Measurements from ENCODE around the gene GIMAP1. TPM values are rescaled to one million over a fixed set of nuclear protein-coding genes. Genes with fewer than 3 reads are reported as not detected.

GIMAP1 gene
- total RNA-seq, 1 experiment from 2014 or later: 0.10 TPM

GRCh38 chr7:150766334-150766709 lies 49.9 kb downstream of the GIMAP1 start:
- intact Hi-C loops (cut with micrococcal nuclease): no loop called here
- RAD21 ChIA-PET (ENCODE audit: low non-redundant PET in 1 of 2, low total read pairs in 2 of 2, uncharacterized antibody in 2 of 2, unreplicated experiment in 2 of 2): no interaction called here
- ATAC-seq (no peak), DNase-seq (ENCODE audit: low read depth, low spot score) (no peak)
- no peaks in the 10 kb centered on the region for H4K20me1 ChIP-seq (ENCODE audit: insufficient read depth)
- no peak overlapping the region for H3K9ac ChIP-seq (ENCODE audit: low read length)
- no peak overlapping the region for H3K4me2 ChIP-seq (ENCODE audit: low read length)
- H3K79me2 ChIP-seq (ENCODE audit: insufficient read depth, low read length): no peaks in the 10 kb centered on the region
- TF ChIP-seq EGR1 (IDR thresholded peaks at IDR 0.05; ENCODE audit: low read depth) (no peak), ELF1 (IDR thresholded peaks at IDR 0.05; ENCODE audit: borderline replicate concordance, low read depth) (no peak), CTCF (IDR thresholded peaks at IDR 0.05 in 2 of 3, conservative IDR thresholded peaks at IDR 0.05 in 1 of 3; ENCODE audit: borderline replicate concordance in 1 of 3, insufficient read depth in 1 of 3, low read depth in 2 of 3, low read length in 2 of 3) (no peak), MAX (IDR thresholded peaks at IDR 0.05) (no peak)
- H3K27me3 ChIP-seq (ENCODE audit: insufficient read depth, low read length): peaks cover 12% of the 10 kb centered on the region; the same call in 1 of the 2 replicates
- H3K27ac ChIP-seq (ENCODE audit: low read depth, low read length): no peak overlapping the region
- POLR2A ChIA-PET: no interaction called here
- no peaks in the 10 kb centered on the region for H3K9me3 ChIP-seq (ENCODE audit: control insufficient read depth in 1 of 2, insufficient read depth in 1 of 2, low read depth in 1 of 2, low read length in 2 of 2)
- no peaks in the 10 kb centered on the region for H3K4me1 ChIP-seq (ENCODE audit: control insufficient read depth in 1 of 2, insufficient read depth in 2 of 2, low read length in 2 of 2)
- H3K9me2 ChIP-seq (ENCODE audit: insufficient read depth): no peaks in the 10 kb centered on the region
- no peaks in the 10 kb centered on the region for H3K36me3 ChIP-seq (ENCODE audit: control insufficient read depth in 1 of 2, insufficient read depth in 2 of 2, low read length in 2 of 2)
- CTCF ChIA-PET: no interaction called here
- no peak overlapping the region for H2AFZ ChIP-seq (ENCODE audit: low read depth, low read length, poor library complexity, severe bottlenecking)
- no peak overlapping the region for H3K4me3 ChIP-seq (replicated peaks in 1 of 2; ENCODE audit: low read depth in 1 of 2, low read length in 2 of 2)
- BruUV-seq (replicated peaks): no TSS peak

GRCh38 chr7:150769768-150770167 lies 53.4 kb downstream of the GIMAP1 start:
- Histone ChIP-seq H3K9ac (ENCODE audit: low read length) (no peak overlapping the region), H3K27ac (ENCODE audit: low read depth, low read length) (no peak overlapping the region), H3K4me3 (replicated peaks in 1 of 2; ENCODE audit: low read depth in 1 of 2, low read length in 2 of 2) (no peak overlapping the region), H3K4me1 (ENCODE audit: control insufficient read depth in 1 of 2, insufficient read depth in 2 of 2, low read length in 2 of 2) (no peaks in the 10 kb centered on the region), H3K79me2 (ENCODE audit: insufficient read depth, low read length) (no peaks in the 10 kb centered on the region), H3K4me2 (ENCODE audit: low read length) (no peak overlapping the region), H3K9me2 (ENCODE audit: insufficient read depth) (no peaks in the 10 kb centered on the region), H3K36me3 (ENCODE audit: control insufficient read depth in 1 of 2, insufficient read depth in 2 of 2, low read length in 2 of 2) (no peaks in the 10 kb centered on the region), H4K20me1 (ENCODE audit: insufficient read depth) (no peaks in the 10 kb centered on the region), H2AFZ (ENCODE audit: low read depth, low read length, poor library complexity, severe bottlenecking) (no peak overlapping the region), H3K27me3 (ENCODE audit: insufficient read depth, low read length) (peaks cover 12% of the 10 kb centered on the region; the same call in 1 of the 2 replicates), H3K9me3 (ENCODE audit: control insufficient read depth in 1 of 2, insufficient read depth in 1 of 2, low read depth in 1 of 2, low read length in 2 of 2) (no peaks in the 10 kb centered on the region)
- ATAC-seq (no peak), DNase-seq (ENCODE audit: low read depth, low spot score) (no peak)
- no TSS peak for BruUV-seq (replicated peaks)
- CTCF ChIA-PET: no interaction called here
- RAD21 ChIA-PET (ENCODE audit: low non-redundant PET in 1 of 2, low total read pairs in 2 of 2, uncharacterized antibody in 2 of 2, unreplicated experiment in 2 of 2): no interaction called here
- intact Hi-C loops (cut with micrococcal nuclease): loop anchor here (10.0 kb wide), 1 partner anchor 245 kb away; no protein-coding TSS in a partner anchor
- POLR2A ChIA-PET: no interaction called here
- TF ChIP-seq EGR1 (IDR thresholded peaks at IDR 0.05; ENCODE audit: low read depth): no peak
- no peak for TF ChIP-seq SRF (IDR thresholded peaks at IDR 0.05; ENCODE audit: low read depth)
- TF ChIP-seq MAX (IDR thresholded peaks at IDR 0.05): no peak
- no peak for TF ChIP-seq ATF3 (IDR thresholded peaks at IDR 0.05)
- TF ChIP-seq CTCF (IDR thresholded peaks at IDR 0.05 in 2 of 3, conservative IDR thresholded peaks at IDR 0.05 in 1 of 3; ENCODE audit: borderline replicate concordance in 1 of 3, insufficient read depth in 1 of 3, low read depth in 2 of 3, low read length in 2 of 3): no peak
- TF ChIP-seq CBX3 (IDR thresholded peaks at IDR 0.05; ENCODE audit: low read depth): no peak
- no peak for TF ChIP-seq CEBPB (IDR thresholded peaks at IDR 0.05; ENCODE audit: low read depth)

Measured in HCT116 (cell line).